Keratinocyte (primary cell): ENCODE data around the gene GRP.

Source experiments
- CTCF ChIP-seq, 3 experiments: IDR thresholded peaks in 1 of 3; conservative IDR thresholded peaks in 1 of 3; optimal IDR thresholded peaks in 1 of 3; 2 replicates in 2 of 3; 3 replicates in 1 of 3; pipeline versions ENCODE3 to v1.5.1; 2011; ENCODE audit warnings: low read length in 3 of 3, mild to moderate bottlenecking in 3 of 3, moderate library complexity in 2 of 3, control low read depth in 1 of 3, inconsistent platforms in 1 of 3; ENCODE audit not compliant: insufficient read depth in 2 of 3; ENCODE audit errors: extremely low read depth in 1 of 3
- EZH2 ChIP-seq: IDR thresholded peaks from one replicate; pipeline ENCODE4 v1.6.1; 2012; ENCODE audit warnings: inconsistent platforms, mild to moderate bottlenecking, low read length, moderate library complexity

DNA sequence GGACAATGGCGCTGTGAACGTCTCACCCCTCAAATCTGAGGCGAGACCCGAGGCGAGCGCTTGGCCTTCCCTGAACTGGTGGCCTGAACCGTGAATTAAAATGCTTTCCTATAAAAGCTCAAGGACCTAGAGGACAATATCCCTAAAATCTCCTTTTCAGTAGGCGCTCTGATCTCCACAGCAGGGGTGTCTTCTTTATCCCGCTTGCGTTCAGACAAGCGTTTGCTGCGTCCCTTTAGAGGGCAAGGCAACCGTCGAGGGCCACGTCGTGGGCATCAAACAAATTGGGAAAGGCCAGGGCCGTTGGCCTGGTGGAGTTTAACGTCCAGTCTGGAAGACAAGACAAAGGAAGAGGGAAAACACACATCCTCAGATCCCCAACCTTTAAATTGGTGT, 54.6 kb downstream of the GRP start:
- no peak for TF ChIP-seq CTCF (optimal IDR thresholded peaks at IDR 0.05 in 1 of 3, IDR thresholded peaks at IDR 0.05 in 1 of 3, conservative IDR thresholded peaks at IDR 0.05 in 1 of 3; ENCODE audit: extremely low read depth in 1 of 3, insufficient read depth in 2 of 3, low read length in 3 of 3)
- no peak for TF ChIP-seq EZH2
